GM10248 (cell line): ENCODE data around the gene NECAB3.

Experiments
- CTCF ChIA-PET: fragments of 300-600 bp; sonication (Branson Sonifier 250); formaldehyde crosslinking; extraction: SDS; loops from one replicate; lab custom pipeline; 2021; ENCODE audit warnings: antibody characterized with exemption; lab: Yijun Ruan, JAX
- POLR2A ChIA-PET: fragments of 350-650 bp; sonication (Branson Sonifier 250); formaldehyde crosslinking; extraction: SDS; loops from one replicate; lab custom pipeline; 2020; ENCODE audit warnings: antibody characterized with exemption; lab: Yijun Ruan, JAX
- DNase-seq: peaks from one replicate; pipeline ENCODE4 v3.0.0; 2012; ENCODE audit errors: extremely low spot score
- CTCF ChIP-seq: IDR thresholded peaks from 2 replicates; pipeline ENCODE4 v1.5.1; 2012; ENCODE audit warnings: mild to moderate bottlenecking, low read depth; ENCODE audit errors: extremely low read depth, missing control alignments, control extremely low read depth

Gene NECAB3

GRCh38 chr20:33713865-33714367 is 39.7 kb upstream of the NECAB3 start:
- ChIA-PET CTCF (interaction anchor here (1.3 kb wide), 1 partner anchor 10 kb away, joined by 3 read pairs; no protein-coding TSS in a partner anchor), POLR2A (no interaction called here)
- TF ChIP-seq CTCF, result no peak
- no peak for DNase-seq

- POLR2A ChIA-PET, result no interaction called here
- CTCF ChIA-PET, result no interaction called here
- DNase-seq, result no peak
- TF ChIP-seq CTCF, result no peak
Measured at GRCh38 chr20:33711446-33711738, 37.2 kb upstream of the NECAB3 start.

- ChIA-PET POLR2A (interaction anchor here (0.6 kb wide), 1 partner anchor 305 kb away, joined by 3 read pairs; no protein-coding TSS in a partner anchor), CTCF (no interaction called here)
- DNase-seq, result no peak
- no peak for TF ChIP-seq CTCF
Measured at GRCh38 chr20:33710681-33711445, 36.6 kb upstream of the NECAB3 start.

GRCh38 chr20:33709905-33710541 is 35.8 kb upstream of the NECAB3 start:
- ChIA-PET POLR2A (interaction anchor here (0.6 kb wide), 1 partner anchor 304 kb away, joined by 3 read pairs; no protein-coding TSS in a partner anchor), CTCF (no interaction called here)
- TF ChIP-seq CTCF, result no peak
- no peak for DNase-seq

- ChIA-PET POLR2A (no interaction called here), CTCF (interaction anchor here (1.0 kb wide), 1 partner anchor 14 kb away, joined by 3 read pairs; no protein-coding TSS in a partner anchor)
- no peak for DNase-seq
- TF ChIP-seq CTCF, result no peak
Measured at GRCh38 chr20:33709398-33709797, 35.2 kb upstream of the NECAB3 start.

- ChIA-PET POLR2A (no interaction called here), CTCF (no interaction called here)
- DNase-seq, result no peak
- TF ChIP-seq CTCF, result no peak
Measured at GRCh38 chr20:33707668-33708067, 33.4 kb upstream of the NECAB3 start.
